OCI-LY3 (cell line): ENCODE data around the gene SYT6.

Source experiments
- H2AFZ ChIP-seq: fragments of 200-600, 300-600 bp; shearing (Covaris generic); 2 replicates; pipeline ENCODE4 v1.6.0; 2014; ENCODE audit warnings: antibody characterized with exemption, low read depth, low read length
- H3K27ac ChIP-seq: fragments of 200-600, 300-600 bp; sonication (generic); 2 replicates; pipeline ENCODE4 v1.5.1; 2014; ENCODE audit warnings: mild to moderate bottlenecking, low read length, moderate library complexity, mixed read lengths
- H3K27me3 ChIP-seq: fragments of 200-600, 300-600 bp; sonication (generic); 2 replicates; pipeline ENCODE4 v1.6.1; 2014; ENCODE audit warnings: low read depth, low read length, mixed read lengths
- H3K36me3 ChIP-seq: fragments of 200-600, 300-600 bp; sonication (generic); replicated peaks from 2 replicates; pipeline ENCODE3; 2014; ENCODE audit warnings: low read depth, low read length, mixed read lengths
- H3K4me1 ChIP-seq: fragments of 300-600, 200-600 bp; sonication (generic); 2 replicates; pipeline ENCODE4 v1.6.1; 2014; ENCODE audit warnings: low read length, mixed read lengths
- H3K4me2 ChIP-seq: fragments of 200-600, 300-600 bp; sonication (generic); 2 replicates; pipeline ENCODE4 v1.6.1; 2014; ENCODE audit warnings: low read length, mixed read lengths
- H3K4me3 ChIP-seq: fragments of 300-600, 200-600 bp; sonication (generic); 2 replicates; pipeline ENCODE4 v1.5.1; 2014; ENCODE audit warnings: antibody characterized with exemption, mild to moderate bottlenecking, low read length, moderate library complexity
- H3K79me2 ChIP-seq: fragments of 300-600, 200-600 bp; shearing (Covaris generic); 2 replicates; pipeline ENCODE4 v1.6.1; 2014; ENCODE audit warnings: mild to moderate bottlenecking, low read length, mixed read lengths
- H3K9ac ChIP-seq: fragments of 300-600, 200-600 bp; shearing (Covaris generic); 2 replicates; pipeline ENCODE4 v1.6.0; 2014; ENCODE audit warnings: mild to moderate bottlenecking, low read length, moderate library complexity
- H3K9me3 ChIP-seq: fragments of 200-600, 300-600 bp; shearing (Covaris generic); 2 replicates; pipeline ENCODE4 v1.6.1; 2014; ENCODE audit warnings: low read length, mixed read lengths; ENCODE audit not compliant: insufficient read depth
- H4K20me1 ChIP-seq: fragments of 200-600, 300-600 bp; sonication (generic); 2 replicates; pipeline ENCODE4 v1.6.1; 2016; ENCODE audit warnings: low read length, mixed read lengths; ENCODE audit not compliant: insufficient read depth
- CTCF ChIP-seq: fragments of 200-600, 300-600 bp; sonication (generic); IDR thresholded peaks from 2 replicates; pipeline ENCODE4 v1.5.1; 2014; ENCODE audit warnings: antibody characterized with exemption, low read length, low read depth
- EZH2phosphoT487 ChIP-seq: fragments of 200-600 bp; shearing (Covaris generic); IDR thresholded peaks from 2 replicates; pipeline ENCODE4 v1.6.1; 2018; ENCODE audit warnings: antibody characterized with exemption, mixed run types, low read depth

The SYT6 gene

GRCh38 chr1:114195819-114196218 is 42.1 kb upstream of the SYT6 start:
- peaks cover 22% of the 10 kb centered on the region; the same call in 1 of the 2 replicates for H3K27me3 ChIP-seq
- no peaks in the 10 kb centered on the region for H4K20me1 ChIP-seq

GRCh38 chr1:114192328-114192727 is 38.7 kb upstream of the SYT6 start:
- TF ChIP-seq CTCF = no peak
- no peak for TF ChIP-seq EZH2phosphoT487
- H3K4me2 ChIP-seq = no peak overlapping the region
- H3K9me3 ChIP-seq = no peaks in the 10 kb centered on the region
- no peak overlapping the region for H3K4me3 ChIP-seq
- no peak overlapping the region for H3K27ac ChIP-seq
- H3K9ac ChIP-seq = no peak overlapping the region
- no peaks in the 10 kb centered on the region for H3K36me3 ChIP-seq
- no peaks in the 10 kb centered on the region for H3K4me1 ChIP-seq
- H2AFZ ChIP-seq = no peak overlapping the region
- peaks cover 9% of the 10 kb centered on the region; the same call in 1 of the 2 replicates for H3K27me3 ChIP-seq
- no peaks in the 10 kb centered on the region for H3K79me2 ChIP-seq
- H4K20me1 ChIP-seq = no peaks in the 10 kb centered on the region

More at GRCh38 chr1:114195819-114196218, 42.1 kb upstream of the SYT6 start:
- no peak overlapping the region for H3K4me3 ChIP-seq
- no peaks in the 10 kb centered on the region for H3K79me2 ChIP-seq
- H3K36me3 ChIP-seq = no peaks in the 10 kb centered on the region
- H3K9ac ChIP-seq = no peak overlapping the region
- no peak overlapping the region for H3K4me2 ChIP-seq
- no peak overlapping the region for H2AFZ ChIP-seq
- no peaks in the 10 kb centered on the region for H3K4me1 ChIP-seq
- H3K9me3 ChIP-seq = no peaks in the 10 kb centered on the region
- TF ChIP-seq CTCF = no peak
- TF ChIP-seq EZH2phosphoT487 = no peak
- H3K27ac ChIP-seq = no peak overlapping the region

- no peak overlapping the region for H3K27ac ChIP-seq
- no peaks in the 10 kb centered on the region for H3K9me3 ChIP-seq
- no peaks in the 10 kb centered on the region for H3K27me3 ChIP-seq
- H3K79me2 ChIP-seq = no peaks in the 10 kb centered on the region
- no peak overlapping the region for H3K4me2 ChIP-seq
- no peaks in the 10 kb centered on the region for H3K4me1 ChIP-seq
- TF ChIP-seq CTCF (no peak), EZH2phosphoT487 (no peak)
- H3K9ac ChIP-seq = no peak overlapping the region
- no peaks in the 10 kb centered on the region for H4K20me1 ChIP-seq
- no peak overlapping the region for H3K4me3 ChIP-seq
- H3K36me3 ChIP-seq = no peaks in the 10 kb centered on the region
- no peak overlapping the region for H2AFZ ChIP-seq
Observed at GRCh38 chr1:114189398-114189797, 35.7 kb upstream of the SYT6 start.

- Histone ChIP-seq H3K79me2 (no peaks in the 10 kb centered on the region), H3K4me1 (no peaks in the 10 kb centered on the region), H3K27me3 (no peaks in the 10 kb centered on the region), H3K4me2 (no peak overlapping the region), H3K27ac (no peak overlapping the region), H2AFZ (no peak overlapping the region), H3K9me3 (no peaks in the 10 kb centered on the region), H4K20me1 (no peaks in the 10 kb centered on the region), H3K4me3 (no peak overlapping the region), H3K9ac (no peak overlapping the region), H3K36me3 (no peaks in the 10 kb centered on the region)
- TF ChIP-seq EZH2phosphoT487 = no peak
- no peak for TF ChIP-seq CTCF
Observed at GRCh38 chr1:114181356-114181755, 27.7 kb upstream of the SYT6 start.
